GM12878 (cell line): ENCODE results near the gene SAMD4A. TPM values are rescaled to one million over a fixed set of nuclear protein-coding genes. Genes with fewer than 3 reads are reported as not detected.

Source experiments
- ATF3 ChIP-seq: IDR thresholded peaks from 2 replicates; pipeline ENCODE4 v1.6.1; 2011; ENCODE audit warnings: low read depth, mild to moderate bottlenecking, low read length, moderate library complexity, borderline replicate concordance; ENCODE audit errors: extremely low read depth
- BCLAF1 ChIP-seq: fragments of 450-650 bp; IDR thresholded peaks from 2 replicates; pipeline ENCODE4 v1.6.1; 2017; ENCODE audit warnings: antibody characterized with exemption, mild to moderate bottlenecking, moderate library complexity
- CHD1 ChIP-seq: IDR thresholded peaks from 2 replicates; pipeline ENCODE4 v1.6.1; 2012; ENCODE audit warnings: low read depth, low read length, improper control_type of control experiment
- EED ChIP-seq: sonication (generic); IDR thresholded peaks from 2 replicates; pipeline ENCODE4 v1.6.1; 2016; ENCODE audit warnings: antibody characterized with exemption, low read depth
- EGR1 ChIP-seq, 2 experiments: IDR thresholded peaks; 1 replicate in 1 of 2; 2 replicates in 1 of 2; pipeline ENCODE4 v1.6.1; 2011 to 2012; ENCODE audit warnings: low read depth in 2 of 2, low read length in 2 of 2, borderline replicate concordance in 1 of 2, mild to moderate bottlenecking in 1 of 2, moderate library complexity in 1 of 2
- IRF4 ChIP-seq: IDR thresholded peaks from 2 replicates; pipeline ENCODE4 v1.6.1; 2011; ENCODE audit warnings: low read depth, low read length
- IRF5 ChIP-seq: fragments of 450-650 bp; IDR thresholded peaks from 2 replicates; pipeline ENCODE4 v1.6.1; 2017; ENCODE audit warnings: borderline replicate concordance
- JUND ChIP-seq: IDR thresholded peaks from 2 replicates; pipeline ENCODE4 v1.6.1; 2012; ENCODE audit warnings: low read depth, mild to moderate bottlenecking, low read length, improper control_type of control experiment, moderate library complexity
- KDM1A ChIP-seq: fragments of 200-600 bp; sonication (generic); IDR thresholded peaks from 2 replicates; pipeline ENCODE4 v1.6.1; 2016; ENCODE audit warnings: borderline replicate concordance
- MYB ChIP-seq: fragments of 150-350 bp; IDR thresholded peaks from 2 replicates; pipeline ENCODE4 v1.6.1; 2014; ENCODE audit warnings: mild to moderate bottlenecking, low read depth, low read length, borderline replicate concordance
- NFIC ChIP-seq: IDR thresholded peaks from 2 replicates; pipeline ENCODE4 v1.6.1; 2012; ENCODE audit warnings: low read depth, mild to moderate bottlenecking, inconsistent platforms, low read length, moderate library complexity
- PML ChIP-seq: IDR thresholded peaks from 2 replicates; pipeline ENCODE4 v1.6.1; 2012; ENCODE audit warnings: low read length, inconsistent platforms
- RAD51 ChIP-seq: fragments of 450-650 bp; IDR thresholded peaks from 2 replicates; pipeline ENCODE4 v1.6.1; 2016; ENCODE audit warnings: moderate library complexity, mild to moderate bottlenecking, inconsistent platforms
- RFX5 ChIP-seq: IDR thresholded peaks from 2 replicates; pipeline ENCODE4 v1.6.1; 2011; ENCODE audit warnings: low read depth, low read length, improper control_type of control experiment
- SPI1 ChIP-seq: IDR thresholded peaks from 2 replicates; pipeline ENCODE4 v1.6.1; 2011; ENCODE audit warnings: low read depth, mild to moderate bottlenecking, low read length, moderate library complexity, borderline replicate concordance; ENCODE audit not compliant: insufficient read depth
- STAT1 ChIP-seq: fragments of 450-650 bp; conservative IDR thresholded peaks from 2 replicates; pipeline ENCODE4 v1.6.1; 2014; ENCODE audit warnings: antibody characterized with exemption, mild to moderate bottlenecking
- TCF7 ChIP-seq: IDR thresholded peaks from 2 replicates; pipeline ENCODE4 v1.6.1; 2014; ENCODE audit warnings: antibody characterized with exemption, borderline replicate concordance
- USF2 ChIP-seq: IDR thresholded peaks from 2 replicates; pipeline ENCODE4 v1.6.1; 2011; ENCODE audit warnings: low read depth, low read length, improper control_type of control experiment, borderline replicate concordance
- YBX1 ChIP-seq: fragments of 450-650 bp; IDR thresholded peaks from 2 replicates; pipeline ENCODE4 v1.6.1; 2016; ENCODE audit warnings: antibody characterized with exemption
- ZNF24 ChIP-seq: fragments of 450-650 bp; IDR thresholded peaks from 2 replicates; pipeline ENCODE4 v1.6.1; 2017; ENCODE audit warnings: antibody characterized with exemption, mild to moderate bottlenecking
- ZSCAN29 ChIP-seq: fragments of 450-650 bp; IDR thresholded peaks from 2 replicates; pipeline ENCODE4 v1.6.1; 2017; ENCODE audit warnings: mild to moderate bottlenecking, moderate library complexity
- ZZZ3 ChIP-seq: IDR thresholded peaks from 2 replicates; pipeline ENCODE4 v1.6.1; 2011; ENCODE audit warnings: low read depth; ENCODE audit not compliant: control insufficient read depth, insufficient read length
- polyA plus RNA-seq, 11 experiments: library from polyadenylated mRNA; depleted of rRNA in 4 of 11; unstranded in 6 of 11; stranded (reverse) in 5 of 11; fragments of >200 nt; fragmentation: Nextera tagmentation in 4 of 11; fragmentation: Illumina TruSeq in 1 of 11; extraction: Ambion mirVana in 4 of 11; extraction: Trizol in 1 of 11; gene quantifications; 1 replicate in 1 of 11; 2 replicates in 10 of 11; pipeline versions ENCODE4 v1.2.1 to v1.2.3, GENCODE V29; 2011 to 2016; ENCODE audit warnings: inconsistent platforms in 2 of 11, missing spikeins in 2 of 11, low read depth in 1 of 11
- total RNA-seq, 4 experiments: library from RNA; depleted of rRNA in 3 of 4; stranded (reverse); fragments of >200 nt in 3 of 4; fragmentation: Illumina TruSeq in 1 of 4; extraction: Trizol in 1 of 4; gene quantifications; 2 replicates each; pipeline versions ENCODE4 v1.2.1 to v1.2.3, GENCODE V29; 2013 to 2021

SAMD4A gene
- total and polyA plus RNA-seq, 10 of the 15 experiments (the other 5 are each of a cell fraction or from before 2014, with no cell fraction given): 0.05 to 0.56 (median 0.31) TPM

- TF ChIP-seq ATF3 (no peak), NFIC (peak; percentile 82), TCF7 (no peak), KDM1A (no peak), ZZZ3 (no peak), EGR1 (IDR thresholded peaks at IDR 0.05; ENCODE audit: borderline replicate concordance in 1 of 2, low read depth in 2 of 2, low read length in 2 of 2) (no peak), RFX5 (no peak), JUND (no peak), MYB (no peak), EED (peak; percentile 92), CHD1 (no peak), IRF4 (peak; percentile 88), ZSCAN29 (no peak), SPI1 (peak; percentile 57), YBX1 (no peak), RAD51 (no peak), STAT1 (no peak), PML (peak; percentile 58; the same call in 1 of the 2 replicates), IRF5 (no peak), USF2 (no peak), BCLAF1 (no peak), ZNF24 (no peak)
Measured at GRCh38 chr14:54730156-54730961, 163.4 kb downstream of the SAMD4A start (continued).
